Aorta (tissue), 5 donors: Measurements from ENCODE around the gene MTOR. TPM values are rescaled to one million over a fixed set of nuclear protein-coding genes. Genes with fewer than 3 reads are reported as not detected.
"Not testable (repeated sequence)": the region's sequence is repeated elsewhere in the genome, so short reads cannot be mapped to it uniquely, and the experiment has no call there.

ENCODE experiments used
- ATAC-seq: fragments of 200-7000 bp; cut with Tn5 transposase; one replicate; pipeline ENCODE4 v1.9.1; 2022; ENCODE audit warnings: moderate library complexity; ENCODE audit not compliant: low FRiP score
- DNase-seq, 2 donors: peaks; one replicate each; pipeline ENCODE4 v3.0.0-alpha.2; 2020
- H3K27ac ChIP-seq, 2 donors: one replicate each; pipeline ENCODE4 v1.5.1; 2013; ENCODE audit warnings: low read length in 2 of 2, mild to moderate bottlenecking in 2 of 2, moderate library complexity in 2 of 2, control low read depth in 1 of 2, inconsistent platforms in 1 of 2, low read depth in 1 of 2
- H3K27me3 ChIP-seq, 2 donors: one replicate each; pipeline ENCODE4 v1.6.1; 2013; ENCODE audit warnings: control low read depth in 1 of 2, low read length in 1 of 2, mild to moderate bottlenecking in 1 of 2, moderate library complexity in 1 of 2; ENCODE audit not compliant: insufficient read depth in 2 of 2, control insufficient read depth in 1 of 2
- H3K36me3 ChIP-seq, 2 donors: one replicate each; pipeline ENCODE4 v1.6.1; 2013; ENCODE audit warnings: control low read depth in 1 of 2, low read length in 1 of 2, mild to moderate bottlenecking in 1 of 2; ENCODE audit not compliant: insufficient read depth in 2 of 2, control insufficient read depth in 1 of 2
- H3K4me1 ChIP-seq, 2 donors: one replicate each; pipeline ENCODE4 v1.6.1; 2013; ENCODE audit warnings: low read length in 2 of 2, control low read depth in 1 of 2, mild to moderate bottlenecking in 1 of 2, moderate library complexity in 1 of 2; ENCODE audit not compliant: insufficient read depth in 2 of 2, control insufficient read depth in 1 of 2
- H3K4me3 ChIP-seq, 2 donors: one replicate each; pipeline ENCODE4 v1.5.1; 2013; ENCODE audit warnings: low read length in 2 of 2, control low read depth in 1 of 2, mild to moderate bottlenecking in 1 of 2
- H3K9me3 ChIP-seq: one replicate; pipeline ENCODE4 v1.6.1; 2013; ENCODE audit warnings: mild to moderate bottlenecking, low read length; ENCODE audit not compliant: control insufficient read depth
- WGBS, 2 donors: extraction: QIAGEN DNeasy Blood & Tissue Kit; methylation state at CpG; one replicate each; pipeline ENCODE4 v1.1.7; 2013; 5-methylcytosine and 5-hydroxymethylcytosine counted together
- intact Hi-C, 2 donors: fragments of 100-400 bp; cut with DNase I; formaldehyde crosslinking; loops; one replicate each; pipeline versions ENCODE4 v1.14.2 to v1.15.0; 2022
- polyA plus RNA-seq, 2 donors: library from polyadenylated mRNA; stranded (reverse); fragments of 200-250 nt; gene quantifications; one replicate each; pipeline ENCODE4 v1.2.3, GENCODE V29; 2013
- total RNA-seq, 2 donors: library from RNA; stranded (reverse); fragmentation: NEBNext Ultra II Directional; extraction: Animal tissue kit (Norgen Biotek cat#: 25700); gene quantifications; one replicate each; pipeline ENCODE4 v1.2.1, GENCODE V29; 2021
- donor health status: healthy with polysubstance abuse.
- donor health status: Bipolar disorder and iron deficiency.
- donor health status: DM: no; HTN: no; CAD: no.
- donor health status: DM: no; HTN: no; CAD: no.
- donor health status: DM: yes; HTN: yes; CAD: no.

MTOR gene
- total and polyA plus RNA-seq, 4 donors, result 7.5 to 31.8 (median 22.9) TPM

GRCh38 chr1:11272832-11273594 lies 10.7 kb upstream of the MTOR start, which contains the start of gene UBIAD1:
Gene UBIAD1, plus strand, starts transcription at chr1:11273198. Its CDS starts 334 bp downstream, at chr1:11273532.
- Histone ChIP-seq H3K9me3 (no peaks in the 10 kb centered on the region), H3K4me1 (no peaks in the 10 kb centered on the region), H3K27ac (peak within 1 kb of the TSS in 1 of 2 donors; percentile 61), H3K4me3 (peak within 1 kb of the TSS; percentile 42 to 82), H3K27me3 (no peaks in the 10 kb centered on the region), H3K36me3 (no peaks in the 10 kb centered on the region)
- intact Hi-C loops, result no loop called here
- peak; percentile 88 to 95 for DNase-seq
- ATAC-seq, result peak; percentile 94
- WGBS, 2 donors, result 1% methylated on average over 45 to 61 of the region's 64 CpGs

- Histone ChIP-seq H3K9me3 (no peaks in the 10 kb centered on the region), H3K27me3 (no peaks in the 10 kb centered on the region), H3K4me3 (peak overlapping the region in 1 of 2 donors; percentile 51), H3K4me1 (no peaks in the 10 kb centered on the region), H3K27ac (no peak overlapping the region), H3K36me3 (no peaks in the 10 kb centered on the region)
- DNase-seq (no peak), ATAC-seq (no peak)
- intact Hi-C loops, result no loop called here
- WGBS, 2 donors, result 12% methylated on average over 9 of the region's 9 CpGs
Observed at GRCh38 chr1:11272544-11272831, 10.1 kb upstream of the MTOR start.

DNA sequence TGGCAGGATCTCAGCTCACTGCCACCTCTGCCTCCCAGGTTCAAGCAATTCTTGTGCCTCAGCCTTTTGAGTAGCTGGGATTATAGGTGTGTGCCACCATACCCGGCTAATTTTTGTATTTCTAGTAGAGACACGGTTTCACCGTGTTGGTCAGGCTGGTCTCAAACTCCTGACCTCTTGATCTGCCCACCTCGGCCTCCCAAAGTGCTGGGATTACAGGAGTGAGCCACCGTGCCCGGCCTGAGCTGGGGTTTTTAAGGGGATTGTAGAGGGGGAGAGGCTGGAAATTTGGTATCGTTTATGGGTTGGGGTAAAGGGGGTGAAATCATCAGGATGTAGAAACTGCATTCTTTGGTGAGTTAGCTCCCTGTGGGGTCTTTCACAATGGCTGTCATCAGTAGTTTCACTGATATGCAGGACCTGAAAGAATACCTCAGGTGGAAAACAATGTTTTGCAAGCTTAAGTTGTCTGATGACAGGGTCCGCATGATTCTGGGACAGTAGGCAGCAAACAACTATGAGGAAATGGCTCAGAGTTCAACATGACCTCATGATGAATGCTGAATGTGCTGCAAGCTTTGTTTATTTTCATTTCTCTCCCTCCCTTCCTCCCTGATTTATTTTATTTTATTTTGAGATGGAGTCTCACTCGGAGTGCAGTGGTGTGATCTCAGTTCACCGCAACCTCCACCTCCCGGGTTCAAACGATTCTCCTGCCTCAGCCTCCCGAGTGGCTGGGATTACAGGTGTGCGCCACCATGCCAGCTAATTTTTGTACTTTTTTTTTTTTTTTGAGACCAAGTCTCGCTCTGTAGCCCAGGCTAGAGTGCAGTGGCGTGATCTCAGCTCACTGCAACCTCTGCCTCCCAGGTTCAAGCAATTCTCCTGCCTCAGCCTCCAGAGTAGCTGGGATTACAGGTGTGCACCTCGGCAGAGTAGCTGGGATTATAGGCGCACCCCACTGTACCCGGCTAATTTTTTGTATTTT lies 5.3 kb upstream of the MTOR start:
- H3K27me3 ChIP-seq, H3K4me1 ChIP-seq, H3K27ac ChIP-seq, H3K4me3 ChIP-seq, intact Hi-C loops, ATAC-seq, H3K9me3 ChIP-seq, H3K36me3 ChIP-seq, DNase-seq: not testable (repeated sequence)
- 69% methylated on average over 19 of the region's 19 CpGs for WGBS, 2 donors

- Histone ChIP-seq H3K27me3 (no peaks in the 10 kb centered on the region), H3K4me1 (no peaks in the 10 kb centered on the region), H3K36me3 (no peaks in the 10 kb centered on the region), H3K9me3 (no peaks in the 10 kb centered on the region), H3K27ac (no peak overlapping the region), H3K4me3 (no peak overlapping the region)
- ATAC-seq, result no peak
- WGBS, 2 donors, result 85 to 88% methylated on average over 12 of the region's 12 CpGs
- intact Hi-C loops, result no loop called here
- DNase-seq, result no peak
Observed at GRCh38 chr1:11266268-11267074, 4.1 kb upstream of the MTOR start.

- intact Hi-C loops, result no loop called here
- no peaks in the 10 kb centered on the region for H3K9me3 ChIP-seq
- H3K4me1 ChIP-seq, result no peaks in the 10 kb centered on the region
- DNase-seq, result no peak
- peaks cover 4% of the 10 kb centered on the region in 2 donors for H3K36me3 ChIP-seq
- no peak overlapping the region for H3K27ac ChIP-seq
- no peaks in the 10 kb centered on the region for H3K27me3 ChIP-seq
- WGBS, 2 donors, result 95 to 100% methylated on average over 1 of the region's 1 CpG
- ATAC-seq, result no peak
- no peak overlapping the region for H3K4me3 ChIP-seq
Observed at GRCh38 chr1:11256299-11256698, 6.1 kb downstream of the MTOR start.

GRCh38 chr1:11253226-11253625 lies 9.1 kb downstream of the MTOR start:
- intact Hi-C loops, result no loop called here
- no peaks in the 10 kb centered on the region for H3K4me1 ChIP-seq
- no peaks in the 10 kb centered on the region for H3K9me3 ChIP-seq
- DNase-seq (no peak), ATAC-seq (no peak)
- no peaks in the 10 kb centered on the region for H3K27me3 ChIP-seq
- H3K36me3 ChIP-seq, result peaks cover under 1 to 4% of the 10 kb centered on the region in 2 donors
- no peak overlapping the region for H3K4me3 ChIP-seq
- WGBS, 2 donors, result 87 to 89% methylated on average over 8 of the region's 8 CpGs
- H3K27ac ChIP-seq, result no peak overlapping the region

GRCh38 chr1:11252538-11252937 lies 9.8 kb downstream of the MTOR start:
- H3K4me1 ChIP-seq, result no peaks in the 10 kb centered on the region
- H3K4me3 ChIP-seq, result no peak overlapping the region
- ATAC-seq, result no peak
- intact Hi-C loops, result no loop called here
- no peak overlapping the region for H3K27ac ChIP-seq
- 93 to 94% methylated on average over 8 of the region's 8 CpGs for WGBS, 2 donors
- DNase-seq, result no peak
- H3K36me3 ChIP-seq, result peaks cover under 1 to 4% of the 10 kb centered on the region in 2 donors
- H3K9me3 ChIP-seq, result no peaks in the 10 kb centered on the region
- H3K27me3 ChIP-seq, result no peaks in the 10 kb centered on the region

DNA sequence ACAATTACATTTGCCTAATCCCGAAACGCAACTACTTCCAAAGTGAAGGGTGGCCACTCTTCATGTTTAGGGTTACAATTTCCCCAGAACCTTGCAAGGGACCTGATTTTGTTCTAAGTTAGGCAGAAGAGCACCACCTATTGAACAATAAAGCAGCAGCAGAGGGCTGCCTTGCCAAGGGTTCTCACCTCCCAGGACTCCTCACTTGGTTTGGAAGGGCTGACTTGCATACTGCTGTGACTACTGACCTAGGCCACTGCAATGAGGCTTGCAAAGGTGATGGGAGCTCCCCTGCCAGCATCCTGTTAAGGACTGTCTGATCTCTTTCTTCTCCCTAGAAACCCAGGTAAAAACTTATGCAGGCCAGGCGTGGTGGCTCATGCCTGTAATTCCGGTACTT lies 14.2 kb downstream of the MTOR start:
- ATAC-seq, result no peak

More for the DNA sequence above, 14.2 kb downstream of the MTOR start:
- intact Hi-C loops, result no loop called here
- H3K9me3 ChIP-seq, result no peaks in the 10 kb centered on the region
- 92 to 93% methylated on average over 4 of the region's 4 CpGs for WGBS, 2 donors
- DNase-seq, result no peak
- no peak overlapping the region for H3K4me3 ChIP-seq
- H3K27me3 ChIP-seq, result no peaks in the 10 kb centered on the region
- H3K36me3 ChIP-seq, result peaks cover 5 to 6% of the 10 kb centered on the region in 2 donors
- no peaks in the 10 kb centered on the region for H3K4me1 ChIP-seq
- no peak overlapping the region for H3K27ac ChIP-seq
